HG03039 (cell line): ENCODE results near the gene SLC5A4.
"Not testable (repeated sequence)": the region's sequence is repeated elsewhere in the genome, so short reads cannot be mapped to it uniquely, and the experiment has no call there.

Experiments used
- ATAC-seq: cut with Tn5 transposase; IDR thresholded peaks from one replicate; pipeline ENCODE4 v1.9.1; 2021; ENCODE audit warnings: mild to moderate bottlenecking, moderate library complexity; ENCODE audit not compliant: unreplicated experiment

SLC5A4 gene

GRCh38 chr22:32255217-32255616 is at the start of gene SLC5A4:
Gene SLC5A4, minus strand, starts transcription at chr22:32255347. Its CDS starts 18 bp downstream, at chr22:32255329.
- ATAC-seq, result no peak

- not testable (repeated sequence) for ATAC-seq
These were observed 38.8 kb upstream of the SLC5A4 start for GRCh38 chr22:32293921-32294320.

- no peak for ATAC-seq
These were observed 31.2 kb upstream of the SLC5A4 start for GRCh38 chr22:32286290-32286840.

GRCh38 chr22:32281072-32281471 is 25.9 kb upstream of the SLC5A4 start:
- ATAC-seq, result no peak

DNA sequence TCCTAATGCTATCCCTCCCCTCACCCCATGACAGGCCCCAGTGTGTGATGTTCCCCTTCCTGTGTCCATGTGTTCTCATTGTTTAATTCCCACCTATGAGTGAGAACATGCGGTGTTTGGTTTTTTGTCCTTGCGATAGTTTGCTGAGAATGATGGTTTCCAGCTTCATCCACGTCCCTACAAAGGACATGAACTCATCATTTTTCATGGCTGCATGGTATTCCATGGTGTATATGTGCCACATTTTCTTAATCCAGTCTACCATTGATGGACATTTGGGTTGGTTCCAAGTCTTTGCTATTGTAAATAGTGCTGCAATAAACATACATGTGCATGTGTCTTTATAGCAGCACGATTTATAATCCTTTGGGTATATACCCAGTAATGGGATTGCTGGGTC is 20.2 kb upstream of the SLC5A4 start:
- not testable (repeated sequence) for ATAC-seq

DNA sequence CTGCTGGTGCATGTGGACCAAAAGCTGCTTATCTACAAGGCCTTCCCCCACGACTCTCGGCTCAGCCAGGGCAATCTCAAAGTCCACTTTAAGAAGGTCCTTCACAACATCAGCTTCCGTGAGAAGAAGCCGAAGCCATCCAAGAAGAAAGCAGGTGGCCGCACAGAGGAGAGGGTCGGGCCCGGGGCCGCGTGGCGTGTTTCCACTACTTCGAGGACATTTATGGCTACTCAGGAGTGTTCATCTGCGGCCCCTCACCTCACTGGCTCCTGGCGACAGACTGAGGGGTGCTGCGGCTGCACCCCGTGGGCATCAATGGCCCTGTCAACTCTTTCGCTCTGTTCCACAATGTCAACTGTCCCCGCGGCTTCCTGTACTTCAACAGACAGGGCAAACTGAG is 16.2 kb upstream of the SLC5A4 start:
- ATAC-seq, result no peak

DNA sequence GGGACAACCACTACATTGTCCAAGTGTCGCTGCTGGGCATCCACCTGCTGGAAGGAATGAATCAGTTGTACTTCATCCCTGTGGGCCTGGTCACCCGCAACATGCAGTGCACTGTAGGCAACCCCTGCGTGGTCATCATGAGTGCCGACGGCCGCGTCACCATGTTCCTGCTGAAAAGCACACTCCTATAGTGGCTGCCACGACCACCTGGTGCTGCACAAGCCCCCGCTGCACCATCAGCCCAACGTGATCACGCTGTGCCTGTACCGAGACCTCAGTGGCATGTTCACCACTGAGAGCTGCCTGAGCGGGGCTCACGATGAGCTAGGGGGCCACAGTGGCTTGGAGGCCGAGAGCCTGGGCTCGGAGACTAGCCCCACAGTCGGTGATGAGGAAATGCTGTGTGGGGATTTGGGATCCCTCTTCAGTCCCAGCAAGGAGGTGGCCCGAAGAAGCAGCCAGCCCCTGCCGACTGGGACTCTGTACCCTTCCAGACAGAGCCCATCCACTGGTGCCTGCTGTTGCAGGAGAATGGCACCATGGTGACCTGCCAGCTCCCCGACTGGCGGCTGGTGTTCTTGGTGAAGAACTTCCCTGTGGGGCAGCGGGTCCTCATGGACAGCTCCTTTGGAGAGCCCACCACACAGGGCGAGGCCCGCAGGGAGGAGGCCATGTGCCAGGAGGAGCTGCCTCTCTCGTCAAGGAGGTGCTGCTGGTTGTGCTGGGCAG is 15.7 kb upstream of the SLC5A4 start:
- no peak for ATAC-seq

DNA sequence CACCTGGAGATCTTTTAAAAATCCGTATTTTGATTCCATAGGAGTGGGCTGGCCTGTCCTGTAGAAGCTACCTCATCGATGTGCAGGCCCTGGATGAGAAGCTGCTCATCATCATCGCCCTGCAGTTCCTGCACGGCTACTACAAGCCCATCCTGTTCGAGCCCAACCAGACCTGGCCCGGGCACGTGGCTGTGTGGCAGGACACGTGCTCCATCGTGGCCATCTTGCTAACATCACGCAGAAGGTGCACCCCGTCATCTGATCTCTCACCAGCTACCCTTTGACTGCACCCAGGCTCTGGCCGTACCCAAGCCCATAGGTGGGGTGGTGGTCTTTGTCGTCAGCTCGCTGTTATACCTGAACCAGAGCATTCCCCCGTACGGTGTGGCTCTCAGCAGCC is 14.2 kb upstream of the SLC5A4 start:
- ATAC-seq, result no peak

DNA sequence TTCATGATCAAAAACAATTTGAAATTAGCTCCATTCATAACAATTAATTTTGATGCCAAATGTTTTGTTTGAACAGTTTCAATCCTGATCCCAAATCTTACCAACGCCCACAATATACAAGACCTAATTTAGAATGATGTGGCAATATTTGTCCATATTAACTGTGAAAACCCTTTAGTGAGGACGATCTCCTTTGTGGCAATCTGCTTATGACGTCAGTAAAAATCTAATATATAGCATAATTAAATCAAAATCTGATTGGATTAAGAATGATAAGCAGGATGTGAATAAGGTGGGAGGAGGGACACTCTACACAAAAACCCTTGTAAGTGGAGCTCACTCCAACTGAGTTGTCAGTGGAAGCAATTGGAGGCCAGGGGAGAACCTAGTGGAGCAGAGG is 11.9 kb upstream of the SLC5A4 start:
- no peak for ATAC-seq

- no peak for ATAC-seq
These were observed 11.0 kb upstream of the SLC5A4 start for GRCh38 chr22:32265882-32266767.

GRCh38 chr22:32263678-32264077 is 8.5 kb upstream of the SLC5A4 start:
- ATAC-seq, result not testable (repeated sequence)

GRCh38 chr22:32261306-32261705 is 6.2 kb upstream of the SLC5A4 start:
- ATAC-seq, result no peak

GRCh38 chr22:32258791-32259190 is 3.6 kb upstream of the SLC5A4 start:
- no peak for ATAC-seq

DNA sequence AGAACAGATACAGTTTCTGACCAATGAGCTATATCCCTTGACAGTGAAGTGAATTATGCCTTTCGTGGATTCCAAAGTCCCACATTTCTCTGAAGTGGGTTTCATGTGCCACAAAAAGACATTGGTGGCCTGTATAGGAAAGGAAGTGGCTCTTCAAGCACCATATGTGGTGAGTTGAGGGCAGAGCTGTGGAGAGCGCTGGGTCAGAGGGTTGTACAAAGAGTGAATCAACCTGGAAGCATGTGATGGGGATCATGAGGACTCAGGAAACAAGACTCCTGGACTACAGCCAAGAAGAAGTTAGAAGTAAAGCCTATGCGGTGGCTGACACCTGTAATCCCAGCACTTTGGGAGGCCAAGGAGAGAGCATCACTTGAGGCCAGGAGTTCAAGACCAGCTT is 579 bp upstream of the SLC5A4 start:
- no peak for ATAC-seq

DNA sequence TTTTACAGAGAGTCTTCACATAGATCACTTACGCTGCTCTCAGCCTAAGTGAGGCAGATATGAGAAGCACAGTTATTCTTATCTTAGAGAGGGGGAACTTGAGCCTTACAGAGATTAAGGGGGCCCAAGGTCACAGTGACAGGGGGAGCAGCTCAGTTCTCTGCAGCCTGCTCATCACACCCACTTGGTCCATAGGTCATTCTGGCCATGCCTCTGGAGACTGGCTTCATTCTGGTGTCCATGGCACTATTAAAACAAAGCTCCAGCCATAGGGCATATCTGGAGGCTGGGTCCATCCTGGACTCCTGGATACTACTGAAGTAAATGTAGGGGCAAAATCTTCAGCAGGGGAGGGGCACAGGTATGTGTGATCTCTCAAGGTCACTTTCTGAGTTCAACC is 5.9 kb downstream of the SLC5A4 start:
- ATAC-seq, result no peak

DNA sequence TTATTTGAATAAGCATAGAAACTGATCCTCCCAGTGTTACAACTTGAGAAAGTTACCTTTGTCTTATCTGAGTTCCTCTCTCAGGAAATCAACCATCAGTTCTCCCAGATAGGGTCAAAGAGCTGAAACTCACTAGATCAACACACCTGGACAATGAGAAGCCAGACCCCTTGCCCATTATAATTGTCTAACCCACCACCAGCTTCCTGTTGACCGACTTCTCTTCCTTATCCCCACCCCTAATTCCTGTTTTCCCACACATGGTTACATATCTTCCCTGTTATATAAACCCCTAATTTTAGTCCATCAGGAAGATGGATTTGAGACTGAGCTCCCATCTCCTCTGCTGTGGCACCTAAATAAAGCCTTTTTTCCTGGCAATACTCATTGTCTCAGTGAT is 6.9 kb downstream of the SLC5A4 start:
- ATAC-seq, result no peak

GRCh38 chr22:32246166-32246565 is 9.0 kb downstream of the SLC5A4 start:
- no peak for ATAC-seq

- no peak for ATAC-seq
These were observed 10.1 kb downstream of the SLC5A4 start for GRCh38 chr22:32245042-32245441.

GRCh38 chr22:32244547-32244946 is 10.6 kb downstream of the SLC5A4 start:
- no peak for ATAC-seq

GRCh38 chr22:32240461-32240860 is 14.7 kb downstream of the SLC5A4 start:
- no peak for ATAC-seq

DNA sequence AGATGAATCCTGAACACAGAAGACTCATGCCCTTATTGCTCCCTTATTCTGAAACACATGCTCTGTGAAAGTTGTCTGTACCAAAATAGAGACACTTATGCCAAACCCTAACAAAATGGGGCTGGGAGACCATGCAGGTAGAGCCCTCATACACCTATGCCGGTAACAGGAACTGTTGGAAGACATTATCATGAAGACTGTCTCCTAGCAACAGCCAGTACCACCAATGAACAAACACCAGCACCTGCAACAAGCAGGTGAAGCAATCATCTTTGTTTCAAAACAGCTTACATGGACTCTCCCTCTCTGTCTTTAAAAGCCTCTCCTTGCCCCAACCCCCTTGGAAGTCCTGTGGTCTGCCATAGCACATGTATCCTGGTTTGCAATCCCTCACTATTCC is 17.2 kb downstream of the SLC5A4 start:
- no peak for ATAC-seq

DNA sequence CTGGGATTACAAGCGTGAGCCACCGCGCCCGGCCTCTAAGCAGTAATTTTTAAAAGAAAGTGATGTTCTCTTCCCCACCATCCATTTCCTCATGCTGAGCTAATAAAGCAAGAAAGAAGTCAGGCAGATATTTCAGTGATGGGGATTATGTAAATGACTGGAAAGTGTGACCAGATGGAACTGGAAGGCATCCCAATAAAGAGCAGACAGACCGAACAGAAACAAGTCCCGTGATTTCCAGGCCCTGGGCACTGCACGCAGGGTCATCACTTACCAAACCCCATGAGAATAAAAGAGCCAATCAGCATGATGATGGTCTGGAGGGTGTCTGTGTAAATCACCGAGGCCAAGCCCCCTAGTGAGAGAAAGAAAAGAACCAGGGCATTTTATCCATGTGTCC is 18.2 kb downstream of the SLC5A4 start:
- ATAC-seq, result no peak
